ENCODE results near the gene RGMB.
"Not testable (repeated sequence)": the region's sequence is repeated elsewhere in the genome, so short reads cannot be mapped to it uniquely, and the experiment has no call there.

RGMB gene, protein sequence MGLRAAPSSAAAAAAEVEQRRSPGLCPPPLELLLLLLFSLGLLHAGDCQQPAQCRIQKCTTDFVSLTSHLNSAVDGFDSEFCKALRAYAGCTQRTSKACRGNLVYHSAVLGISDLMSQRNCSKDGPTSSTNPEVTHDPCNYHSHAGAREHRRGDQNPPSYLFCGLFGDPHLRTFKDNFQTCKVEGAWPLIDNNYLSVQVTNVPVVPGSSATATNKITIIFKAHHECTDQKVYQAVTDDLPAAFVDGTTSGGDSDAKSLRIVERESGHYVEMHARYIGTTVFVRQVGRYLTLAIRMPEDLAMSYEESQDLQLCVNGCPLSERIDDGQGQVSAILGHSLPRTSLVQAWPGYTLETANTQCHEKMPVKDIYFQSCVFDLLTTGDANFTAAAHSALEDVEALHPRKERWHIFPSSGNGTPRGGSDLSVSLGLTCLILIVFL

DNA sequence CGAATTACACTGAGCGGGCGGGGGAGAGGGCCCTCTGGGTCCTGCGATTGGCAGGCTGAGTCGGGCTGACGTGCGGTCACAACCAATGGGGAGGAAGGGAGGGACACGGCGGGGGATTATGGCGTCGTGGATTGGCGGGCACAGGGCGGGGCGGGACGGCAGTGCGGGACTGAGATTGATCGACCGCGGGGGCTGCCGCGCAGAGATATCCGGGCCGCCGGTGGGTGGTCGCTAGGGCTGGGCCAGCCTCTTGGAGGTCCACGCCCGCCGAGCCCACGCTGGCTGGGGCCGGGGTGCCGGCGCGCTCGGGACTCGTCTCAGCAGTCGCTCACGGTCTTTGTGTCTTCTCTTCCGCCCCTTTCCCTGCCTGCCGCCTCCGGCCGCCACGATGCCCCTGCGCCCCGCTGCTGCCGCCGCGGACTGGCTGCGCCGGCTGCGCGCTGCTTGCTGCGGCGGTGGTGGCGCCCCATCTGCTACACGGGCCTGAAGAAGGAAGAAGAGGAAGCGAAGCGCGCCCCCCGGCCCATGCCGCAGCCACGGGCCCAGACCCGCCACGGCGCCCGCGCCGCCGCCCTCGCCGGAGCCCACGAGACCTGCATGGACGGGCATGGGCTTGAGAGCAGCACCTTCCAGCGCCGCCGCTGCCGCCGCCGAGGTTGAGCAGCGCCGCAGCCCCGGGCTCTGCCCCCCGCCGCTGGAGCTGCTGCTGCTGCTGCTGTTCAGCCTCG is at the start of gene RGMB:
RGMB (plus strand) TSS at position 200 of the 728 bp plus-strand sequence; CDS start at position 608, 408 bp downstream.
- peak; percentile 99 for DNase-seq

DNA sequence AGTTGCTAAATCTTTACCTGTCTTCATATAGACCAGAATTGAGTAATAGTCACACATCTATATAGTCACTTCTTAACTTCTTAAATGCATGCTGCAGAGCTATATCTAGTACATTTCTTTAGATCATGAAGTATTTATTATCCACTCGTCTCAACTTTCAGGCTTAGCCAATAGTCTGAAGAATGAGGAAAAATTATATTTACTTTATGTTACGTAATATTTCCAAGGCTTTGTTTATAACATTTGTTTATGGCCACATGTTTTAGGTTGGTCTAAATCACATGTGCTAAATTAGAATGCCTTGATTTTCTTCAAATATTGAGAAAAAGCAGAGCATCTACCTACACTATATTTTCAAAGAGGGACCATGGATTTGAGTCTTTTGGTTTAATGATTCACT is 47.2 kb upstream of the RGMB start:
- DNase-seq: no peak

DNA sequence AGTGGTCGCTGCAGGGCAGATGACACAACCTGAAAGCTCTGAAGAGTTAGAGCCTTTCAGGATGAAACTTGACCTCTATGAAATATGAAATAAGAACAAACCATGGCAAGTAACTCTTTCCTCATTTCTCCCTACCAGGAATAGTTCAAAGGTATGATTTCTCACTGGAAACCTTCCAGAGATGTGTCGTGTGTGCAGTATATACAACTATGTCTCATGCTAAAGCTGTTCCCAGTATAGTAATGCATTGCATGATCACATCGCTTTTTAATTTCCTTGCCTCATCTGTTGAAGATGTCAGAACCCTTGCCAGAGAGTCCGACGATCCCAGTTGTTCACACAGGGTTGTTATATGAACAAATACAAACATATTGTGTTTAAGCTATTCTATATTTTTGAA is 45.8 kb upstream of the RGMB start:
- DNase-seq: no peak

DNA sequence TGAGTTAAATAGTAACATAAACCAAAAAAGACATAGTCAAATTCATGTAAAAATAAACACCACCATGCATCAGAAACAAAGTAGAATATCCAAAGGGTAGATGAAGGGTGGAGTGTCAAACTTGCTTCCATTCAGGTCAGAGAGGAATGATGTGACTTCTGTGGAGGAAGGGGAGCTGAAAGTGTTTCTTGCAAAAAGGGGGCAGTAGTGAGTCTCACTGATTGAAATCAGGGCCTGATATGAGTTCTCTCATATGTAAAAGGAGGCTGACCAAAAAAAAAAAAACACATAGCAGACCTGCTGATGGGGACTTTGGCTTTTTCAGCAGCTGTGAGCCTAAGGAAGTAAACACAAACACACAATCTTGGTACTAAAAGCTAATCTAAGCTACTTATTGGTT is 38.8 kb upstream of the RGMB start:
- no peak for DNase-seq

DNA sequence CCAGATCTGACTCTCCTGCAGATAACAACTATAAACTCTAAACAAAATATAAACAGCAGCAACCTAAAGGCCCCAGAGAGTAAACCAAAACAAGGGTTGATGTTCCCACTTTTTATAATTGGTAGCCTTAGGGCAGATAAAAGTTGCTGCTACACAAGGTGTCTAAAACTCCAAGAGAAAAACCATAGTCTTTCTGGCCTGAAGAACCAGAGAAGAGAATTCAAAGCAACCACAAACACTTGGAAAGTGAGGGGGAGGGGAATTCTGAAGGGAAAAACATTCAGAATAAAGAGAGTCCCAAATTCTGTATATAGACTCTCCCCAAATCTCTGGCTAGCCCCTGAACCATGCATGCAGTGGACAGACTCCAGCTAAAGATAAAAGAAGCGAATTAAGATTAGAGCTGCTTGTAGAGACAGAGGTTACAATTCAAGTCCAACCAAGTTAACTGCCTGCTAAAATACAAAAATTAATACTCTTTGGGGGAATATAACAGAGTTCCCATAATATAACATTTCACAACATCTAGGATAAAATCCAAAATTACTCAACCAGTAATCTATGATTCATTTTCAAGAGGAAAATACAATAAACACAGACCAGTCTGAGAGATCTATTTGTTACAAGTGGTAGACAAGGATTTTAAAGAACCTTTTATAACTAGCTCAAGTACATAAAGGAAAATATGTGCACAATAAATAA is 37.5 kb upstream of the RGMB start:
- peak; percentile 86 for DNase-seq

DNA sequence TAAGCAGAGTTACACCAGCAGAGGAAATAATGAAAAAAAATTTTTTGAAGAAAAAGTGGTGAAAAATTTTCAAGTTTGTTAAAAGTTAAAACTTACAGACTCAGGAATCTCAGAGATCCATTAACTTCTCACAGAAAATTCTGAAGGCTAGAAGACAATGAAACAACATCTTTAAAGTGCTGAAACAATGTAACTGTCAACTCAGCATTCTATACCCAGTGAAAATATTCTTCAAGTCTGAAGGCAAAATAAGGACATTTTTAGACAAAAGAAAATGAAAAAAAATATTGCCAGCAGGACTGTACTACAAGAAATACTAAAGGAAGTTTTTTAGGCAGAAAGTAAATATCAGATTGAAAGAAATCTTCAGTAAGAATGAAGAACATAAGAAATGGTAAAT is 36.7 kb upstream of the RGMB start:
- DNase-seq: no peak

DNA sequence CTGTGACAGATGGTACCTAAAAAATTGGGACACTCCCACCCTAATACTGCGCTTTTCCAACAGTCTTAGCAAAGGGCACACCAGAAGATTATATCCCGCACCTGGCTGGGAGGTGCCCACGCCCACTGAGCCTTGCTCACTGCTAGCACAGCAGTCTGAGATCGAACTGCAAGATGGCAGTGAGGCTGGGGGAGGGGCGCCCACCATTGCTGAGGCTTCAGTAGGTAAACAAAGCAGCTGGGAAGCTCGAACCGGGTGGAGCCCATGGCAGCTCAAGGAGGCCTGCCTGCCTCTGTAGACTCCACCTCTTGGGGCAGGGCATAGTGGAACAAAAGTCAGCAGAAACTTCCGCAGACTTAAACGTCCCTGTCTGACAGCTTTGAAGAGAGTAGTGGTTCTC is 36.0 kb upstream of the RGMB start:
- not testable (repeated sequence) for DNase-seq

DNA sequence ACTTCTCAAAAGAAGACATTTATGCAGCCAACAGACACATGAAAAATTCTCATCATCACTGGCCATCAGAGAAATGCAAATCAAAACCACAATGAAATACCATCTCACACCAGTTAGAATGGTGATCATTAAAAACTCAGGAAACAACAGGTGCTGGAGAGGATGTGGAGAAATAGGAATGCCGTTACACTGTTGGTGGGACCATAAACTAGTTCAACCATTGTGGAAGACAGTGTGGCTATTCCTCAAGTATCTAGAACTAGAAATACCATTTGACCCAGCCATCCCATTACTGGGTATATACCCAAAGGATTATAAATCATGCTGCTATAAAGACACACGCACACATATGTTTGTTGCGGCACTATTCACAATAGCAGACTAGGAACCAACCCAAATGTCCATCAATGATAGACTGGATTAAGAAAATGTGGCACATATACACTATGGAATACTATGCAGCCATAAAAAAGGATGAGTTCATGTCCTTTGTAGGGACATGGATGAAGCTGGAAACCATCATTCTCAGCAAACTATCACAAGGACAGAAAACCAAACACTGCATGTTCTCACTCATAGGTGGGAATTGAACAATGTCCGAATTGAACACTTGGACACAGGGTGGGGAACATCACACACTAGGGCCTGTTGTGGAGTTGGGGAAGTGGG is 34.8 kb upstream of the RGMB start:
- not testable (repeated sequence) for DNase-seq

DNA sequence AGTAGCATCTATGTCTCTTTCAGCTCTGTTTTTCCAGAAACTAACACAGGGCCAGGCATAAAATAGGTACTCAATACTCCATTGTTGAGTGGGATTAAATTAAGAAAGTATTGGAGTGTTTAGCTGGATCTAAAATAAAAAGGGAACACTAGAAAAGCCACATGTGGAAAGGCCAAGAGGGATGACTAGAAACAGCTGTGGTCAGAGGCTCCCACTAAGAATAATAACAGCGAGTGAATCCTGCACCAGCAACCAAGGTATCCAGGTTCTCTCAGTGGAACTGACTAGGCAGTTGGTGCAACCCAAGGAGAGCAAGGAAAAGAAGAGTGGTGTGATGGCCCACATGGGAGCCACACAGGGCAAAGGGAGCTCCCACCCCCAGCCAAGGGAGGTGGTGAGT is 31.5 kb upstream of the RGMB start:
- no peak for DNase-seq

DNA sequence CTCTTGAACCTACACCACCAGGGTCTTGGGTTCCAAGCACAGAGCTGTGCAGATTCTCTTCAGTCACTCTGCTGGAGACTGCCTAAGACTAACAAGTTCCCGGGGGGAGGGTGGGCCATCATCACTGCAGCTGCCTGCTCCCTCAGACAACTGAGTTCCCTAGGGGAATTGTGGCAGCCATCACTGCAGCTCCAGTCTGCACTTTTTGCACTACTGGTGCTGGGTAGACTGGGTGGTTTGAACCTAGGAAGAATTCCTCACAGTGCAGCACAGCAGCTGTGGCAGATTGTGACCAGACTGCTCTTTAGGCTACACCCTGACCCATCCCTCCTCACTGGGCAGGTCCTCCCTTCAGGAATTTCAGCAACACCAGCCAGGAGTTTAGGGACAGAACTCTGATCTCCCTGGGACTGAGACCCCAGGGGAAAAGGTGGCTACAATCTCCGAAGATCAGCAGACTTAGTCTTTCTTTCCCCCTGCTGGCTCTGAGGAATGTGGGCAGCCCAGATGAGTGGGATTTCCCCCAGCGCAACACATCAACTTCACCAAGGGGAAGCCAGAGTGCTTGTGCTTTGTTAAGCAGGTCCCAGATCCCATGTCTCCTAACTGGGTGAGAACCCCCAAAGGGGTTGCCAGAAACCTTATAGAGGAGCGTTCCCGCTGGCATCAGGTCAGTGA is 30.9 kb upstream of the RGMB start:
- no peak for DNase-seq

DNA sequence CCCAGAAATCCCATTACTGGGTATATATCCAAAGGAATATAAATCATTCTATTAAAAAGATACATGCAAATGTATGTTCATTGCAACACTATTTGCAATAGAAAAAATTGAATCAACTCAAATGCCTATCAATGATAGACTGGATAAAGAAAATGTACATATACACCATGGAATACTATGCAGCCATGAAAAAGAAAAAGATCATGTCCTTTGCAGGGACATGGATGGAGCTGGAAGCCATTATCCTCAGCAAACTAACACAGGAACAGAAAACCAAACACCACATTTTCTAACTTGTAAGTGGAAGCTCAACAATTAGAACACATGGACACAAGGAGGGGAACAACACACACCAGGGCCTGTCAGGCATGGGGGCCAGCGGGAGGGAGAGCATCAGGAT is 25.2 kb upstream of the RGMB start:
- DNase-seq: not testable (repeated sequence)

DNA sequence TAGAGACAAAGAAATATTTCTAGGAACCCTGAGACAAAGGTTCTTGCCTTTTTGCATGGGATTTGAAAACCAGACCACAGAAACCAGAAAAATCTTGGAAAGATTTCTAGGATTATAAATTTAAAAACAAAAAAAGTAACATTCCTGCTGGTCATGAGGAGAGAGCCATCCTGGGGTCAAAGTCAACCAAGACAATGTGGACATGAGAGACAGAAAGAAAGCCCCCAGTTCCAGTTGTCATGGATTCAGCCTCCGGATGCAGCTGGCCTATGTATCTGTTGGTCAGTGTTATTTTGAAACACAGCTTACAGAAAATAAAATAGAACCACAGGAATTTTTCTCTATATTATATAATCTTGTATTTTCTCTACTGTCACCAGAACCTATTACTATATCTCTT is 24.4 kb upstream of the RGMB start:
- no peak for DNase-seq

DNA sequence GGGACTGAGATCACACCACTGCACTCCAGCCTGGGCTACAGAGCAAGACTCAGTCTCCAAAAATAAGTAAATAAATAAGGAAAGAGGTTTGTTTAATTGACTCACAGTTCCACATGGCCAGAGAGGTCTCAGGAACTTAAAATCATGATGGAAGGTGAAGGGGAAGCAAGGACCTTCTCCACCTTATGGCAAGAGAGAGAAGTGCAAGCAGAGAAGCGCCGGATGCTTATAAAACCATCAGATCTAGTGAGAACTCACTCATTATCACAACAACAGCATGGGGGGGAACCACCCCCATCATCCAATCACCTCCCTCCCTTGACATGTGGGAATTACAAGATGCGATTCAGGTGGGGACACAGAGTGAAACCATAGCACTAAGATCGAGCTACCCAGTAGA is 22.8 kb upstream of the RGMB start:
- DNase-seq: no peak

DNA sequence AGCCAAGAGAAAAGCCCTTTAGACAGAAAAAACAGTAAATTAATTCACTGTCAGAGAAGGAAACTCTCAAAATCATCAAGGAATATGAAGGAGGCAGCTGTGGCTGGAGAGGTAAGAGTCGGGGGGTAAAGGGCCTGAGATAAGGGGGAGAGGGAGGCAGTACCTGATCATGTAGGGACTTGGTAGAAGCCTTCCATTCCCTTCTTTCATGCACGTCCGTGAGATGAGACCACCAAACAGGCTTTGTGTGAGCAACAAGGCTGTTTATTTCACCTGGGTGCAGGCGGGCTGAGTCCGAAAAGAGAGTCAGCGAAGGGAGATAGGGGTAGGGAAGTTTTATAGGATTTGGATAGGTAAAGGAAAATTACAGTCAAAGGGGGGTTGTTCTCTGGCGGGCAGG is 21.1 kb upstream of the RGMB start:
- not testable (repeated sequence) for DNase-seq

DNA sequence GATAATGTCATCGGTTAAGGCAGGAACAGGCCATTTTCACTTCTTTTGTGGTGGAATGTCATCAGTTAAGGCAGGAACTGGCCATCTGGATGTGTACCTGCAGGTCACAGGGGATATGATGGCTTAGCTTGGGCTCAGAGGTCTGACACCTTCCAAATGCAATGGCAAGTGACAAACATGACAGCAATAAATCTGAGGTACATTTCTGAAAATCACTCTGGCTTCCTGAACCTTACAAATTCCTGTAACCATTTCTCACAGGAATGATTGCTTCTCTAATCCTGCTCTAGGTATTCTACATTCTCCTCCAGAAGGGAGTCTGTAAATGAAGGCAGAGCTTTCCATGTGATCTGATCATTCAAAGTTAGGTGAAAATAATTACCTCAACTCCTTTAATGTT is 20.7 kb upstream of the RGMB start:
- not testable (repeated sequence) for DNase-seq

DNA sequence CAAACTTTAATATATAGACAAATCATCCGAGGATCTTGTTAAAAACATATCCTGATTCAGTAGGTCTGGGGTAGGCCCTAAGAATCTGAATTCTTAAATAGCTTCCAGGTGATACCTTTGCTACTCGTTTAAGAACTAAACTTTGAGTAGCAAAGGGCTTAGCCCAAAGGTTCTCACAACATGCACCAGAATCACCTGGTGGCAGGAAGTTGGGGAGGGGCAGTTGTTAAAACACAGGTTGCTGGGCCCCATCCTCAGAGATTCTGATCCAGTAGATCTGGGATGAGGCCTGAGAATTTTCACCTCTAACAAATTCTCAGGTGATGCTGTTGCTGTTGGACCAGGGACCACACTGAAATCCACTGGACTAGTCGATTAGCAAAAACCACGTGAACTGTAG is 20.0 kb upstream of the RGMB start:
- DNase-seq: no peak

DNA sequence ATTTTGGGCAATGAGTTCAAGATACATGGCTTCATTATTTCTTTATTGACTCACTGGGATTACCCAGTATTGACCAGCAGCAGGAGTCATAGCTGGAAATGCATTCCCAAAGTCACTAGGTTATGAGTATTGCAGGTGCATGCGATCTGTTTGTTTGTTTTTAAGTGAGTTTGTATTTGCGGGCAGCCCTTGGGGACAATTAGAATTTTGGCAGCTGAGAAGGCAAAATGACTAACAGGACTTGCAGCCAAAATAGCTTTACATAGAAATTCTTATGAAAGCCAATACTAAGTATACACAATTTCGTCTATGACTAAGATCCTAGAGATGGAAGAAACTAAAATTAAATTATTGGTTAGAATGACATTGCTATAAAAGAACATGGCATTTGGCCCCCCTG is 18.1 kb upstream of the RGMB start:
- peak; percentile 90 for DNase-seq

DNA sequence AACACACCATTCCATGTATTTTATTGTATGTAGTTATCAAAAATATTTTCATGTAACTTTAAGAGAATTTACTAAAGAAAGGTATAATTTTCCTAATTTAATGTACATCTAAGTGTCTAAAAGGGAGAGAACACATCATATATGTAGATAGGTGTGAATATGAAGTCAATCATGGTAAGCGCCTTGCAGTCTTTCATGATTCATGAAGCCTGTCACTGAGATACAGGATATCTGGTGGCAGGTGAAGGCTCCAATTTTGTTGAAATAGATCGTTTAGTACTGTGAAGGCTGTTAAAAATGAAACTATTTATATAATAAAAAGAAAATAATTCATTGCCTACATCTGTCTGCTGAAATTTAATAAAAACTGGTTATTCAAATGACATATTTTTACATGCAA is 15.5 kb upstream of the RGMB start:
- no peak for DNase-seq

DNA sequence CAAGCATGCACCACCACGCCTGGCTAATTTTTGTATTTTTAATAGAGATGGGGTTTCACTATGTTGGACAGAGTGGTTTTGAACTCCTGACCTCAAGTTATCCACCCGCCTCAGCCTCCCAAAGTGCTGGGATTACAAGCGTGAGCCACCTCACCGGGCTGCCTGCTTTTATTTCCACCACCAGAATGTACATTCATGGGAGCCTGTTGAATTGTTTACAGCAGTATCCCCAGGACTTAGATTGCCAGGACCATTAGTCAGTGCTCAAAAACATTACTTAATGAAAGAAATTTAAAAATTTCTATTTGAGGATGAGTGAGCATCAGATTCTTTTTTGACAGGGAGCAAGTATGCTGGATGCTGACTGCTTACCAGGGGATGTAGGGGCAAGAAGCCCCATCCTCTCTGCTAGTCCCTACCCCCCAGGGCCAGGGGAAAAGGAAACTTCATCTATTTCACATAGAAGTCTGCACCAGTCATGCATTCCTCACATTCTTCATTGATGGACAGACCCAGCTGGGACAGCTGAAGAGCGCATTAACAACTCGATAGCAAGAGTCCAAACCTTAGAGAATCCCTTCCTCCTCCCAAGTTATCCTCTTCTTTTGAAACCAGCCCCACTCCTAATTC is 10.3 kb upstream of the RGMB start:
- DNase-seq: peak; percentile 91

DNA sequence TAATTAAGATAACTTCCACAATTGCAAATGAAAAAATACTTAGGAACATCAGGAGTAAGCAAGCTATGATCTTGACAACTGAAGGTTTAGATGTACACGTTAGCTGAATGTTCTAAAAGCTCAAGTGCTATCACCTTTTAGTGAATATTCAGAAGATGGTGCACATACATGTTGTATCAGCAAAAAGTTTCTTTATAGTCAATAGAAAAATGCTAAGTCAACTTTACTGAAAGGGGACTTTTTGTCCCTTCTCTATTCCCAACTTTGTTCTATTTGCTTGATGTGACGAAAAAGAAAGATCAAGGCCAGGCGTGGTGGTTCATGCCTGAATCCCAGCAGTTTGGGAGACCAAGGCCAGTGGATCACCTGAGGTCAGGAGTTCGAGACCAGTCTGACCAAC is 7.6 kb upstream of the RGMB start:
- DNase-seq: no peak

DNA sequence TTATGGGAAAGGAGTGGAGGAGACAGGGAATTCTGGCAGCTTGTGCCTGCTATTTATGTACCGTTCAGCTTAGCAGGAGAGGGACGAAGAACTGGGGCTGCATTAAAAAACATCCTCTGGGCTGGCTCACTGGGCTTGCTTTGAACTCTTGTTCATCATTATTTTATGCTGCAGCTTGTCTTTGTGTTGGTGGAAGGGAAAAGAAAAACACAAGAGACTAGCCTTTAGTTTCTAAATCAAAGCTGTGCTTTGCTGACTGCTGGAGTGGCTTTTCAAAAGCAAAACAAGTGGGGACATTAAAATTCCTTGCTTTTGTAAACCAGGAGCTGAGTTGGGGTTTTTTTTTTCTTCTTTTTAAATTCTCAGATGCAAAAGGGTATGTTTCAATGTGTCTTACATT is 5.9 kb upstream of the RGMB start:
- no peak for DNase-seq
